Ammon's horn (tissue), 1 donor: Measurements from ENCODE around the gene ATP1A2.

Experiments used
- DNase-seq: peaks from one replicate; pipeline ENCODE4 v3.0.0-alpha.2; 2016; ENCODE audit warnings: low spot score

ATP1A2 gene

DNA sequence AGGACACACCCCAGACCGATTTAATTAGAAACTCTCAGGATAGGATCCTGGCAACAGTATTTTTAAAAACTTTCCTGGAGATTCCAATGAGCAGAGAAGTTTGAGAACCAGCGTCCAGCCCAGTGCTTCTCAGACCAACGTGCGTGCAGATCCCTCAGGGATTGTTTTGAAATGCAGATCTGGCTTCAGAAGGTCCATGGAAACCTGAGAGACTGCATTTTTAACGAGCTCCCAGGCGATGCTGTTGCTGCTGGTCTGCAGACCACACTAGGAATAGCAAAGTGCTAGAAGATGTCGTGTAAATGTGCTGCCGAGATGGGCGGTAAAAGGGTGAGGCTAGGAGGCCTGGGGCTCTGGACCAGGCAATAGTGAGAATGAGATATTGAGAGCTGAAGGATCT is 56.4 kb downstream of the ATP1A2 start:
- no peak for DNase-seq

DNA sequence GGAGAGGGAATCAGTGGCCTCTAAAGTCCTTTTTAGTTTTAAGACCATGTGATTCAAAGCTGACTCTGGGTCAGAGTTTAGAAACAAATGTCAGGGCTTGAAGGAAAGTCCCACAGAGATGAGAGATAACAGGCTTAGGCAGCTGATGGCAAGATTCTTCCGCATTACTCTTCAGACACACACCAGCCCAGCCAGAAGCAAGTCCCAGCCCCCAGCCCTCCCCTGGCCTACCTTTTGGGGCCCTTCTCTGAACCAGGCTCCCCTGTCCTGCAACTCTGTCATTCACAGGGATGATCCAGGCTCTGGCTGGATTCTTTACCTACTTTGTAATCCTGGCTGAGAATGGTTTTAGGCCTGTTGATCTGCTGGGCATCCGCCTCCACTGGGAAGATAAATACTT is 61.7 kb downstream of the ATP1A2 start:
- DNase-seq = no peak

DNA sequence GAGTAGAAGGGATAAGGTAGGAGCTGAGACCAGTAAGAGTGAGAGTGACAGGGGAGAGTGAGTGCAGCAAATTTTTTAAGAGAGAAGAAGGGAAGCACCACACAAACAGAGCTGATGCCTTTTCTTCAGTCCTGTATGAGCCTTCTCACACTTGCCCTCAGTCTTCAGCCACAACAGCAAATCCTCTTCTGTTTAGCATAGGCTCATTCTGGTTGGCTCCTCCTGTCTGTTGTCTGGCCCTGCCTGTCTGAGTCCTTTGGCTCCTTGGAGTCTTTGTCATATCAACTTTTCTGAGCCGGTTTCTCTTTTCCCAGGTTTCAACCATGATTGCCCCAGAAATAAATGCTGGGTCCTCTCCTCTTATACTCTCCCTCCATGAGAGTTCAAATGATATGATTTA is 62.1 kb downstream of the ATP1A2 start:
- DNase-seq = no peak

DNA sequence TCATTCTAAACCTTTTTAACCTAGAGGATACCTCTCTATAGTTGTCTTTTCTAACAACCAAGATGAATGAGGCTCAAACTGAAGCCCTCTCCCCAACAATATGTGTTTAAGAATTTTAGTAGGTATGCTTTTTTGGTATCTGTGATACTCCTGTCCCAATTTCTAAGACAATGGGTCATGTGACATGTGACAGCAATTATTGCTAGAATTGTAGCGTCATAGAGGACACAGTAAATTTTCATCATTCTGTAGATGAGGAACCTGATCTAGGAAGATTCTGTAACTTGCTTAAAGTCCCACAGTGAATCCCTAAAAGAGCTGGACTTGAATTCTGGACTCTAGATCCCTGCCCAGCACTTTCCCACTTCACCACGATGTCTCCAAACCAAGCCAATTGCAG is 63.2 kb downstream of the ATP1A2 start:
- no peak for DNase-seq

DNA sequence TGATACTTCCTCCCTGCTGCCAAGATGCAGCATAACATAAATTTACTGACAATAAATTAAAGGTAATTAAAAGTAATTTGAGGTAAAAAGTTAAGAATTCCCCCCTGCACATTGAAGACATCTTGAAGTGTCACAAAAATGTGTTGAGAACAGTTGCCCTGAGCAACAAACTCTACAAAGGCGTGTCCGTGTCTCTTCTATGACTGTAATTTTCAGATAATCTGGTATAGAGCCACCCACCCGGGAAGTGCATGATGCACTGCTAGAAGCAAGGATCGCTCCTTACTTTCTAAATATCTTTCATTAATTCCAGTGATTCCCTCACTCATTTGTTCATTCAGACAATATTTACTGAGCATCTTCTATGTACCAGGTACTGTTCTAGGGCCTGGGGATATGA is 63.8 kb downstream of the ATP1A2 start:
- no peak for DNase-seq

DNA sequence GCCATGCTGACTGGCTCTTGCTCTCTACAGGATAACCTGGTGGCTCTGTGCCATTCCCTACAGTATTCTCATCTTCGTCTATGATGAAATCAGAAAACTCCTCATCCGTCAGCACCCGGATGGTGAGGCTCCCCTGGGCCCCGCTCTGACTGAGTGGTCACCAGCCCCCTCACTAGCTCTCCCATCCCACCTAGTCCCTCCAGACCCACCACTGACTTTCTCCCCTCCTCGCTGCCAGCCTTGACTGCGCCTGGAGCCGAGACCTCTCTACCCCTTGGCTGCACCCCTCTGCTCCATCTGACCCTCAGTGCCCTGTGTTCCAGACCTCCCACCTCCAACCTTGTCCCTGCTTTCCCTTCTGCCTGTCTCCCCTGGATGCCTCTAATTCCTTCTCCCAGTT is 70.7 kb downstream of the ATP1A2 start:
- DNase-seq = no peak

DNA sequence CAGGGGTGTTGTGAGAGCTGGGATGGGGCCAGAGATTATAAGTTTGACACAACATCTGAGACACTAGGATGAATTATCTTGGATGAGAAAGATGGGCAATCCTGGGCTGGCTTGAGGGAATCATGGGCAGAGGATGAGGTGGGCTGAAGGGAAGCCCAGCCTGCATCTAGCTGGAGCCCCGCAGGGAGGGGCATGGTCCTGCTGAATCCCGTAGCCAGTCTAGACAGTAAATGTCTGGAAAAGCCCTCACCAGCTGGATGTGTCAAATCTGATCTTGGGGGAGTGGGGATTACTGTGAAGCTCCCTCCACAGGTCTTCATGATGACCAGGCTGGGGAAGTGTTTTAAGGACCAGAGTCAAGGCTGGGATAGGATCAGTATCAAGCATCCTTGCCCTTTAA is 71.2 kb downstream of the ATP1A2 start:
- no peak for DNase-seq

DNA sequence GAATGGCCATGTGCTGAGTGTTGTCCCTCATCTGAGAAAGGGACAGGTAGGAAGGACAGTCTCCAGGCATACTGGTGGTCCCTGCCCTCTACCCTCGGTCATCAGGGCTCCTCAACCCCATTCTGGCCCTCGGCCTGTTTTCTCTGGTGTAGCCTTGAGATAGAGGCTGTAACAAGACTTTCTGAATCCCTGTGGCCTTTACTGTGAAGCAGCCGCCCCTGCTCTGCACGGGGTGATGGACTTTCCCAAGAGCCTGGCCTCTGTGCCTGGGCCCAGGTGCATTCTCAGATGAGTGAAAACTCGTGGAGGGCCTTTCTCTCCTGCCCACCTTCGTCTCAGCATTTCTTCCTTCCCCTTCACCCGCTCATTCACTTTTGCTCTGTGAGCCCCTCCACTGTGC is 71.8 kb downstream of the ATP1A2 start:
- DNase-seq = no peak

DNA sequence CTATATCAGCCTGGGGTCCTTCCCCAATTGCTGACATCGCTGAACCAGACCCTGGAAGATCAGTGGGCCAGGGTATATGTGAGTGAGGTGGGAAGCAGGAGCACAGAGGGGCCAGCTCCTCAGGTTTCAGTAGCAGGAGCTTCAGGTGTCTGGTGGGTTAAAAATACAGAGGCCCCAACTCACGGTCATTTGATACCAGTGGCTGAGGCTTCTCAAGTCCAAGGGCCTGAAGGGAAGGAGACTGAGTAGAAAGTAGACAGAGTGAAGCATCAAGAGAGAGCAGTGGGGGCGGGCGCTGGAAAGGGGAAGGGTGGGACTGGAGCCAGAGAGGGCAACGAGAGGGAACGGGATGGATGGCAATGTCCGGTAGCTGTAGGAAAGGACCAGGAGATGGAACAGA is 72.8 kb downstream of the ATP1A2 start:
- no peak for DNase-seq

DNA sequence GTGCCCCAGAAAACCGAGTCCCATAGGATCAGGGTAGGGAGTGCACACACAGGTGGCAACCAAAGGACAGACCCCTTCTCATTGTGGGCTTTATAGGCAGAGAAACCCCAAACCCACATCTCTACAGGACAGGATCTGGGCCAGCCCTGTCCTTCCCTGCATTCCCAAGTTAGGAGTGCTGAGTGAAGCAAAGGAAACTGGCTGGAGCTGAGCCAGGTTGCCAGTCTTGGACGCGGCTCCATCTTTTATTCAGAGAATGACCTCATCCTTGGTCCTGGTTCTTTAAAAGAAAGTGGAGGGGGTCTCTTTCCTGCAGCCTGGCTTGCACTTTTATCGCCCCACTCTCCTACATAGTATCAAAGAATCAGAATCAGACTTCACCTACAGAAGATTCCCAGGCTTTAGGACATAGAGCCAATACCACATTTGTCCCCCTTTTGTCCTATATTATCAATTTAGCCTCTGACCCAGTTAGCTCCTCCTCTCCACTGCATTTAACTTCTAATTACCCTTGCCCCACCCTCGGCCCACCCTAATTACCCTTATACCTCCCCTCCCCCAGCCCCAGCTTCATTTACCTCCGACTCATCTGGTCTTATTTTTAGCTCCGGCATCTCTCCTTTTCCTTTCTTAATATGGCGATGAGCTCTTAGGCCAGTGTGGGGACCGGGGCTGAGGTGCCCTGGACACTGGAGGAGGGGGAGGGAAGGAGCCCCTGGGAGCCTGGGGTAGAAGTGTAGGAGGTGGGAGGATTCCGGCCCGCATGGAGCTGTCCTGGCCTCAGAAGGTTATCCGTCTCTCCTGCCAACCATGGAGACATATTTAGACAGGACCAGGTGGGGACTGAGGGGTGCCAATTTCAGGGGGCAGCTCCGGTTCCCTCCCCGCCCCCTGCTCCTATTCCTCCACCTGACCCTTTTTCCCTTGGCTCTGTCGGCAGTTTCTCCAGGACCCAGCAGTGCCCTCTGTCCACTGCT is 74.4 kb downstream of the ATP1A2 start, which contains the start of gene CASQ1:
Gene CASQ1 (plus strand): TSS at position 927 of the 977 bp plus-strand sequence. CDS start 177 bp downstream, outside the sequence.
- peak; percentile 37 for DNase-seq

DNA sequence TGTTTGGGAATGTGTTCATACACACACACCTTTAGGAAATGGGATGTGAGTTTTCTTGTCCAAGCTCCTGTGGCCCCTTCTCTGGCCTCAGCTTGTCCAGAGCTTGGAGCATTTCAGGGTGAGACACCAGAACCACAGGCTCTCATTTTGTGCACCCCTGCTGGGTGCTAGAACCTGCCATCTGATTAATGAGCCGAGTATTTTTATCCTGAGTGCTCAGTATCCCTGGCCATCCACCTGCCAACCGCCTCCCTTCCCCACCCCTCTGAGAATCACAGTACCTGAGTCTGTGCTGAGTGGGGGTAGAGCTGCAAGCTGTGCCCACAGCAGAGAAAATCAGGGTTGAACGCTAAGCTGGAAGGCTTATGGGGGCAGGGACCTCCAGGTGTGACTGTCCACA is 76.2 kb downstream of the ATP1A2 start:
- DNase-seq = no peak

DNA sequence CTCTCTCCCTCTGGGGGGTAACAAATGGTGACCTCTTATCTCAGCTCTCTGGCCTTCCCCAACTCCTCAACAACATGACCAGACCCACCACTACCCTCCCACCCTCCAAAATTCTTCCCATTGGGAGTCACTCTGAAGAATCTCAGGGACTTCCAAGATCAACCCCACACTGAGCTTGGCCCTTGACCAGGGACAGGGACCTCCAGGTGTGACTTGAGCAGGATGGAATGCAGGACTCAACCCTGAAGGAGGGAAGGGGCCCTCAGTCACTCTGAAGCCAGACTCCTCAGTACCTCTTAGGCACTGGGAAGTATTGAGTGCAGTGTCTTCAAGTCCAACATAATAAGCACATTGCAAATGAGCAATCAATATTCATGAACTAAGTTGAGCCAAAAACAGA is 76.7 kb downstream of the ATP1A2 start:
- DNase-seq = no peak
